D721Med (cell line): Measurements from ENCODE around the gene RELL1.

Source experiments
- DNase-seq: peaks from one replicate; pipeline ENCODE4 v3.0.0; 2011; ENCODE audit warnings: low spot score; ENCODE audit not compliant: insufficient read length
- FAIRE-seq: peaks from 2 replicates; lab custom pipeline; 2011; peaks lifted over from hg19 to GRCh38; lab: Jason Lieb, UNC
- CTCF ChIP-seq: IDR thresholded peaks from 2 replicates; pipeline ENCODE4 v1.5.1; 2012; ENCODE audit warnings: mild to moderate bottlenecking, control low read depth; ENCODE audit not compliant: insufficient read depth; ENCODE audit errors: missing control alignments

Gene RELL1

GRCh38 chr4:37693450-37694190, 7.4 kb upstream of the RELL1 start:
- TF ChIP-seq CTCF, result no peak
- DNase-seq (no peak), FAIRE-seq (no peak)

- no peak for FAIRE-seq
- no peak for TF ChIP-seq CTCF
- no peak for DNase-seq
These were observed 6.9 kb upstream of the RELL1 start for GRCh38 chr4:37693030-37693429.

- TF ChIP-seq CTCF, result no peak
- DNase-seq (no peak), FAIRE-seq (no peak)
These were observed 4.8 kb upstream of the RELL1 start for GRCh38 chr4:37690976-37691375.

- TF ChIP-seq CTCF, result no peak
- DNase-seq (peak; percentile 28), FAIRE-seq (peak; percentile 82)
These were observed 3.3 kb upstream of the RELL1 start for GRCh38 chr4:37689353-37690095.

GRCh38 chr4:37687681-37688080, 1.5 kb upstream of the RELL1 start:
- DNase-seq (no peak), FAIRE-seq (no peak)

GRCh38 chr4:37687194-37687562, 1.0 kb upstream of the RELL1 start:
- TF ChIP-seq CTCF, result no peak
- DNase-seq, result no peak
- FAIRE-seq, result no peak

More at GRCh38 chr4:37687681-37688080, 1.5 kb upstream of the RELL1 start:
- TF ChIP-seq CTCF, result no peak
